GM19324 (cell line): Measurements from ENCODE around the gene CIRBP.

Experiments
- ATAC-seq: cut with Tn5 transposase; IDR thresholded peaks from one replicate; pipeline ENCODE4 v1.9.1; 2021; ENCODE audit warnings: mild to moderate bottlenecking, moderate library complexity; ENCODE audit not compliant: unreplicated experiment, low FRiP score

Gene CIRBP

GRCh38 chr19:1276628-1277022 is 7.5 kb downstream of the CIRBP start:
- no peak for ATAC-seq

GRCh38 chr19:1277061-1277460 is 7.9 kb downstream of the CIRBP start:
- ATAC-seq = no peak

- no peak for ATAC-seq
Observed at GRCh38 chr19:1278074-1278473, 8.9 kb downstream of the CIRBP start.

- no peak for ATAC-seq
Observed at GRCh38 chr19:1278713-1279660, 9.9 kb downstream of the CIRBP start.

GRCh38 chr19:1279782-1280341 is 10.7 kb downstream of the CIRBP start:
- ATAC-seq = no peak

GRCh38 chr19:1280636-1281568 is 11.8 kb downstream of the CIRBP start:
- ATAC-seq = no peak

GRCh38 chr19:1281569-1282287 is 12.6 kb downstream of the CIRBP start:
- ATAC-seq = no peak

- ATAC-seq = no peak
Observed at GRCh38 chr19:1282588-1283206, 13.6 kb downstream of the CIRBP start.

GRCh38 chr19:1283207-1283916 is 14.2 kb downstream of the CIRBP start:
- no peak for ATAC-seq

- no peak for ATAC-seq
Observed at GRCh38 chr19:1283917-1284292, 14.8 kb downstream of the CIRBP start.

GRCh38 chr19:1284293-1284978 is 15.3 kb downstream of the CIRBP start:
- no peak for ATAC-seq

- no peak for ATAC-seq
Observed at GRCh38 chr19:1284979-1285736, 16.0 kb downstream of the CIRBP start.

GRCh38 chr19:1285737-1286360 is 16.7 kb downstream of the CIRBP start, which contains the start of gene EFNA2:
TSS of gene EFNA2 (plus strand) at chr19:1285873. CDS start at chr19:1286169, 296 bp downstream.
- ATAC-seq = no peak

GRCh38 chr19:1286487-1287353 is 17.6 kb downstream of the CIRBP start:
- ATAC-seq = no peak

GRCh38 chr19:1287354-1288225 is 18.5 kb downstream of the CIRBP start:
- ATAC-seq = no peak

GRCh38 chr19:1288226-1288612 is 19.1 kb downstream of the CIRBP start:
- no peak for ATAC-seq
